Measurements from ENCODE around the gene RABL6.

GRCh38 chr9:136829412-136829811 is 21.7 kb downstream of the RABL6 start:
- TF ChIP-seq ZNF274 (IDR thresholded peaks at IDR 0.05; ENCODE audit: low read depth, low read length) = no peak
- TF ChIP-seq YY1 (IDR thresholded peaks at IDR 0.05; ENCODE audit: insufficient read depth, insufficient read length) = no peak
